NCI-H2196 treated with DMSO at 0.1 percent for 48 hours (cell line): Measurements from ENCODE around the gene NDUFS6.
"Not testable (repeated sequence)": the region's sequence is repeated elsewhere in the genome, so short reads cannot be mapped to it uniquely, and the experiment has no call there.

ENCODE experiments used
- DNase-seq: peaks from one replicate; lab custom pipeline; 2025; ENCODE audit not compliant: unreplicated experiment; lab: John Stamatoyannopoulos, UW

Gene NDUFS6

GRCh38 chr5:1830571-1831228 is 29.5 kb downstream of the NDUFS6 start:
- no peak for DNase-seq

GRCh38 chr5:1831257-1831656 is 30.1 kb downstream of the NDUFS6 start:
- DNase-seq, result no peak

GRCh38 chr5:1831677-1832313 is 30.6 kb downstream of the NDUFS6 start:
- no peak for DNase-seq

DNA sequence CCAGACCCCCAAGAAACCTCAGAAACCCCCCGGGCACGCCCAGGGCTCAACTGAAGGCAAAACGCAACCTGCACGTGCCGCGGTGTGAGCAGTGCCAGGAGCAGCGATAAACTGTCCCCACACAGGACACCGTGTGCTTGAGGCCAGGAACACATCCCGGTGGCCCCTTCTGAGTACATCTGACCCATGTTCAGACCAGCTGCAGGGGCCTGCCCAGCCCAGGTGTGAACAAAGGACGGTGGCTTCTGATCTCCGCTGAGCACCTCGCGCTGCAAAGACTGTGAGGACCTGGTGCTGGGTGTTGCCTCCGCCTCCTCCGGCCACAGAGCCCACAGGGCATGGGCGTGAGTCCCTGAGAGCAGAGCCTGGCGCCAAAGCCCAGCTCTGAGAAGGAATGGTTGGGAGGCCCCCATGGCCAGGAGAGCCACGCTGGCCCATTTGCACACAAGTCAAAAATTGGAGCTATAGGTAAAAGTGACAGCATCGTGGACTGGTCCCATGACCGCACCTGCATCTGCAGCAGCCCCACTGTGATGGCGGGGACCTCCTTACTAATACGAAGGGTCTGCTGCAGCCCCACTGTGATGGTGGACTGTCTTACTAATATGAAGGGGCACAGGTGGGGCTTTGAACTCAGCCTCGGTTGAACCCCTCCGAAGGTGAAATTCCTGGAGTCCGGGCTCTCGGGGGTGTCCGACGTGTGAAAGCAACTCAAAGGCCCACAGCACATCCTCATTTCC is 31.5 kb downstream of the NDUFS6 start:
- no peak for DNase-seq

- DNase-seq, result no peak
Observed at GRCh38 chr5:1833264-1834021, 32.2 kb downstream of the NDUFS6 start.

DNA sequence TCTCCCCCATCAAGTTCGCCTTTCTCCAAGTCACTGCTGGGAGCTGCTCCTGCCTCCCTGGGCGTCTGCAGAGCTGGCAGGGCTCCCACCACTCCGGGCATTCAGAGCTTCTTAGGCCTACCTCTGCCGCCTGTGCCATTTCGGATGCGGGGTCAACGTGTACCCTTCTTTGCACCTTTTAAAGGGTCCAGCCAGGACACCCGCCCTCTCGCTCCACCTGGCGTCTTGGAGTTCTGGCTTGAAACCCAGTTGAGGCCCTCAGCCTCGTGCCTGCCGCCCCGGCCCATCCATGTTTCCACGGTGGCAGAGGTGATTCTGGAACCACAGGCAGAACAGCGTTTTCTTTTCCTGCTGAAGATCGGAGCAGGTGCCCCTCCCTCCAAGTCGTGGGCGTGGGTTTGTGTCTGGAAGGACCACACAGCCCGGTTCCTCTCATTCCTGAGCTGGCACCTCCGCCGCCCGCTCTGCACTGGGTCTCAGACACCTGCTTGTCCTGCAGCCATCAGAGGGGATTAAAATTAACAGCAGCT is 32.9 kb downstream of the NDUFS6 start:
- DNase-seq, result no peak

DNA sequence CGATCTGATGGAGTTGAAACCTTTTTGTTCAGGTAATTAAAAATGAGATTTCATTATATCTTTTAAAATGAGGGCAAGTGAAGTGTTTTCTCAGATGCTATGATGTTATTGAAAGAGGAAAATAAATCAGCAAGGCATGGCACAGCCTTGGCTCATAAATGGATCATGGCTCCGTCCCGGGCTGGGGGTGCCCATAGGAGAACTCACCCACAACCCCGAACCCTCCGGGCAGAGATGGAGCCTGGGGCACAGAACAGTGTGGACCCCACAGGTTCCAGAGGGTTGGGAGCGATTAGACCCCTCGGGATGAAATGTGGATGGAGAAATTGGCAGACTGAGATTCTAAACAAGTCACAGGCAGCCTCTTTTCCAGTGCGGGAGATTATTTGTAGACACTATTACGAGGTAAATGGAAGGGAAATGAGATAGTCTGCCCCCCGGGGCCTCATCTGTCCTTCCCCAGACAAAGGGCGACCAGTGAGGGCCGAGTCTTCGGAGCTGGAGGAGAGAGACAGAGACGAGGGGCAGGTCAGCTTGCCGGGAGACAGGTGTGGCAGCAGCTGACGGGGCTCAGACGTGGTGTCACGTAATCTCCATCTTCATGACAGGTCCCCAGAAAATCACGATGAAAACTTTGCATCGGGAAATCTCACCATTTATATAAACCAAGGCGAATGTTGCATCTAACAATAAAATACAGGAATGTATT is 33.7 kb downstream of the NDUFS6 start:
- DNase-seq, result no peak

GRCh38 chr5:1835431-1835830 is 34.2 kb downstream of the NDUFS6 start:
- no peak for DNase-seq

- DNase-seq, result no peak
Observed at GRCh38 chr5:1836176-1836890, 35.1 kb downstream of the NDUFS6 start.

- DNase-seq, result no peak
Observed at GRCh38 chr5:1836891-1837880, 36.0 kb downstream of the NDUFS6 start.

- DNase-seq, result no peak
Observed at GRCh38 chr5:1838013-1838412, 36.8 kb downstream of the NDUFS6 start.

- DNase-seq, result no peak
Observed at GRCh38 chr5:1840071-1840547, 38.9 kb downstream of the NDUFS6 start.

- DNase-seq, result no peak
Observed at GRCh38 chr5:1840741-1841521, 39.7 kb downstream of the NDUFS6 start.

GRCh38 chr5:1842004-1842819 is 41.0 kb downstream of the NDUFS6 start:
- DNase-seq, result no peak

GRCh38 chr5:1843761-1844160 is 42.6 kb downstream of the NDUFS6 start:
- not testable (repeated sequence) for DNase-seq

GRCh38 chr5:1844708-1845436 is 43.7 kb downstream of the NDUFS6 start:
- no peak for DNase-seq
